T-helper 1 cell (primary cell): Measurements from ENCODE around the gene NRROS.

ENCODE experiments used
- DNase-seq, 5 donors: peaks; one replicate each; pipeline ENCODE4 v3.0.0-alpha.2; 2012 to 2020

NRROS gene

GRCh38 chr3:196688349-196688748, 48.9 kb downstream of the NRROS start:
- DNase-seq, result no peak

GRCh38 chr3:196689941-196690660, 50.6 kb downstream of the NRROS start:
- DNase-seq, result no peak

- no peak for DNase-seq
Measured at GRCh38 chr3:196691386-196691785, 51.9 kb downstream of the NRROS start.

GRCh38 chr3:196694202-196694638, 54.7 kb downstream of the NRROS start:
- peak in 2 of 5 donors; percentile 5 to 31 for DNase-seq

GRCh38 chr3:196694941-196695848, 55.7 kb downstream of the NRROS start:
- DNase-seq, result no peak

- no peak for DNase-seq
Measured at GRCh38 chr3:196695849-196696226, 56.3 kb downstream of the NRROS start.

GRCh38 chr3:196697270-196697669, 57.8 kb downstream of the NRROS start:
- DNase-seq, result no peak

- DNase-seq, result no peak
Measured at GRCh38 chr3:196699749-196700148, 60.3 kb downstream of the NRROS start.

GRCh38 chr3:196700801-196701200, 61.3 kb downstream of the NRROS start:
- no peak for DNase-seq

- no peak for DNase-seq
Measured at GRCh38 chr3:196706327-196706726, 66.8 kb downstream of the NRROS start.

- no peak for DNase-seq
Measured at GRCh38 chr3:196706731-196707130, 67.2 kb downstream of the NRROS start.

- no peak for DNase-seq
Measured at GRCh38 chr3:196707566-196707965, 68.1 kb downstream of the NRROS start.

GRCh38 chr3:196708467-196708866, 69.0 kb downstream of the NRROS start:
- no peak for DNase-seq
